ENCODE measurements around the gene ZSWIM1. TPM values are rescaled to one million over a fixed set of nuclear protein-coding genes. Genes with fewer than 3 reads are reported as not detected.

Gene ZSWIM1
- total and polyA plus RNA-seq, 2 experiments from 2014 or later: 6.6 to 7.7 TPM

DNA sequence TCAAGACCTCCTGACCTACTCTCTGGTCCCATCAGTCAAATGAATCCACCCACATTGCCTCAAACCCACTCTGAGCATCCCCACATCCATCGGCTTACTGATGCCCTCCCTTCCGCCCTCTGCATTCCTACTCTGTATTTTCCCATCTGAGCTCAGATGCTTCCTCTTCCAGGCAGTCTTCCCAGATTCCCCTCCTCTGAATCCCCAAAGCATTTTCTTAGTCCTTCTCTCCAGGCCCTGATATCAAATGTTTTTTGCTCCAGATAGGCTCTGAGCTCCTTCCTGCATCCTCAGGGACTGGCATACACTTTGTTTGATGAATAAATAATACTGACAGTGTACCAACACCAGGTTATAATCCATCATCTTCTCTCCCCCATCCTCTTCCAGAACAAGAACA, 27.1 kb downstream of the ZSWIM1 start:
- Histone ChIP-seq H2AFZ (no peak overlapping the region), H3K27me3 (replicated peaks; ENCODE audit: insufficient read depth) (no peaks in the 10 kb centered on the region), H3K4me1 (ENCODE audit: insufficient read depth) (peaks cover 24% of the 10 kb centered on the region), H3K4me3 (no peak overlapping the region), H3K79me2 (ENCODE audit: insufficient read depth) (no peaks in the 10 kb centered on the region), H3K27ac (no peak overlapping the region), H4K20me1 (ENCODE audit: insufficient read depth) (no peaks in the 10 kb centered on the region), H3K9me2 (ENCODE audit: insufficient read depth) (no peaks in the 10 kb centered on the region), H3K4me2 (ENCODE audit: unreplicated experiment) (no peak overlapping the region), H3K9ac (no peak overlapping the region), H3F3A (ENCODE audit: insufficient read depth) (peaks cover 11% of the 10 kb centered on the region; the same call in 1 of the 2 replicates), H3K9me3 (ENCODE audit: low read depth) (no peaks in the 10 kb centered on the region), H3K36me3 (ENCODE audit: low read depth) (no peaks in the 10 kb centered on the region)
- 92 to 98% methylated on average over 2 of the region's 2 CpGs for WGBS, 2 experiments (ENCODE audit: low coverage in 1 of 2, low lambda C conversion rate in 2 of 2, missing lambda C conversion rate in 2 of 2)
- DNase-seq: no peak
- in situ Hi-C loops (cut with MboI): no loop called here
- TF ChIP-seq EZH2phosphoT487 (IDR thresholded peaks at IDR 0.05; ENCODE audit: insufficient read depth, low read depth): no peak
- TF ChIP-seq EZH2 (IDR thresholded peaks at IDR 0.05; ENCODE audit: insufficient read depth, poor library complexity, severe bottlenecking): no peak

GRCh38 chr20:45909336-45909808, 28.3 kb downstream of the ZSWIM1 start:
- Histone ChIP-seq H4K20me1 (ENCODE audit: insufficient read depth) (no peaks in the 10 kb centered on the region), H3K4me3 (no peak overlapping the region), H3K4me2 (ENCODE audit: unreplicated experiment) (no peak overlapping the region), H3K79me2 (ENCODE audit: insufficient read depth) (no peaks in the 10 kb centered on the region), H2AFZ (no peak overlapping the region), H3K9me3 (ENCODE audit: low read depth) (no peaks in the 10 kb centered on the region), H3K27me3 (replicated peaks; ENCODE audit: insufficient read depth) (no peaks in the 10 kb centered on the region), H3K9me2 (ENCODE audit: insufficient read depth) (no peaks in the 10 kb centered on the region), H3K27ac (no peak overlapping the region), H3K36me3 (ENCODE audit: low read depth) (no peaks in the 10 kb centered on the region), H3F3A (ENCODE audit: insufficient read depth) (peaks cover 11% of the 10 kb centered on the region; the same call in 1 of the 2 replicates), H3K9ac (no peak overlapping the region), H3K4me1 (ENCODE audit: insufficient read depth) (peaks cover 24% of the 10 kb centered on the region)
- in situ Hi-C loops (cut with MboI): no loop called here
- TF ChIP-seq EZH2 (IDR thresholded peaks at IDR 0.05; ENCODE audit: insufficient read depth, poor library complexity, severe bottlenecking) (no peak), EZH2phosphoT487 (IDR thresholded peaks at IDR 0.05; ENCODE audit: insufficient read depth, low read depth) (no peak)
- no peak for DNase-seq
- 83 to 91% methylated on average over 10 to 12 of the region's 12 CpGs for WGBS, 2 experiments (ENCODE audit: low coverage in 1 of 2, low lambda C conversion rate in 2 of 2, missing lambda C conversion rate in 2 of 2)

DNA sequence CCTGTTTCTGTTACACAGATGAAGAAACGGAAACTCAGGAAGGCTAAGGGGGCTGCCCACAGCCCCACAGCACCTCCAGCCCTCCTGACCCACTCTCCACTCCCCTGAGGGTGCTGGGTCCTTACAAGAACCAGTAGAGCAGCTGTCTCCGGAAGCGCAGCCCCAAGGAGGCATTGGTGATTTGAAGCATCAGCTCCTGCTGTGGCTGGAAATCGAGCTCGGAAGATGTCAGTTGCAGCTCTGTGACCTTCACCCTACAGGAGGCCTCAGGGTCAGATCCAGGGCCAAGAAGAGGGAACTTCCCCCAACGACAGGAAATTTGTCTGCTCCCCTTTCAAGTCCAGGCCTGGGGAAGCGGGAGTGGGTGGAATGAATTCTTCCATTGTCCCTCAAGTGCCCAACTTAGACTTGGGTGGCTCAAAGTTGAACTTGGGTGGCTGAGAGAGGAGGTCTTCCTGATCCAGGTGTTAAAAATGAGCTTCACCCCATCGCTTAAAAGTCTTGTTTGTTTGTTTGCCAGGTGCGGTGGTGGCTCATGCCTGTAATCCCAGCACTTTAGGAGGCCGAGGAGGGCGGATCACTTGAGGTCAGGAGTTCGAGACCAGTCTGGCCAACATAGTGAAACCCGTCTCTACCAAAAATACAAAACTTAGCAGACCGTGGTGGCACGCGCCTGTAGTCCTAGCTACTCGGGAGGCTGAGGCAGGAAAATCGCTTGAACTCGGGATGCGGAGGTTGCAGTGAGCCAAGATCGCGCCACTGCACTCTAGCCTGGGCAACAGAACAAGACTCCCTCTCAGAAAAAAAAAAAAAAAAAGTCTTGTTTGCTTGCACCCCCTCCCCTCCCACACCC, 29.0 kb downstream of the ZSWIM1 start:
- Histone ChIP-seq H3K27ac (no peak overlapping the region), H3K4me1 (ENCODE audit: insufficient read depth) (peaks cover 23% of the 10 kb centered on the region), H3K9ac (no peak overlapping the region), H3F3A (ENCODE audit: insufficient read depth) (peaks cover 11% of the 10 kb centered on the region; the same call in 1 of the 2 replicates), H3K4me3 (peak overlapping the region; percentile 33; the same call in 1 of the 2 replicates), H2AFZ (peak overlapping the region; percentile 64), H4K20me1 (ENCODE audit: insufficient read depth) (no peaks in the 10 kb centered on the region), H3K36me3 (ENCODE audit: low read depth) (no peaks in the 10 kb centered on the region), H3K9me2 (ENCODE audit: insufficient read depth) (no peaks in the 10 kb centered on the region), H3K9me3 (ENCODE audit: low read depth) (no peaks in the 10 kb centered on the region), H3K79me2 (ENCODE audit: insufficient read depth) (no peaks in the 10 kb centered on the region), H3K27me3 (replicated peaks; ENCODE audit: insufficient read depth) (no peaks in the 10 kb centered on the region), H3K4me2 (ENCODE audit: unreplicated experiment) (peak overlapping the region; percentile 57)
- 78 to 79% methylated on average over 21 to 22 of the region's 22 CpGs for WGBS, 2 experiments (ENCODE audit: low coverage in 1 of 2, low lambda C conversion rate in 2 of 2, missing lambda C conversion rate in 2 of 2)
- no peak for DNase-seq
- TF ChIP-seq EZH2phosphoT487 (IDR thresholded peaks at IDR 0.05; ENCODE audit: insufficient read depth, low read depth): no peak
- TF ChIP-seq EZH2 (IDR thresholded peaks at IDR 0.05; ENCODE audit: insufficient read depth, poor library complexity, severe bottlenecking): no peak
- in situ Hi-C loops (cut with MboI): no loop called here

GRCh38 chr20:45910670-45911485, 29.9 kb downstream of the ZSWIM1 start:
- in situ Hi-C loops (cut with MboI): no loop called here

More at GRCh38 chr20:45910670-45911485, 29.9 kb downstream of the ZSWIM1 start:
- H3K36me3 ChIP-seq (ENCODE audit: low read depth): no peaks in the 10 kb centered on the region
- DNase-seq: peak; percentile 99
- no peaks in the 10 kb centered on the region for H4K20me1 ChIP-seq (ENCODE audit: insufficient read depth)
- no peaks in the 10 kb centered on the region for H3K79me2 ChIP-seq (ENCODE audit: insufficient read depth)
- WGBS, 2 experiments (ENCODE audit: low coverage in 1 of 2, low lambda C conversion rate in 2 of 2, missing lambda C conversion rate in 2 of 2): 1 to 3% methylated on average over 31 to 43 of the region's 43 CpGs
- peaks cover 15% of the 10 kb centered on the region for H3K4me1 ChIP-seq (ENCODE audit: insufficient read depth)
- peaks cover 6% of the 10 kb centered on the region; the same call in 1 of the 2 replicates for H3F3A ChIP-seq (ENCODE audit: insufficient read depth)
- H3K27ac ChIP-seq: peak overlapping the region; percentile 63
- no peaks in the 10 kb centered on the region for H3K27me3 ChIP-seq (replicated peaks; ENCODE audit: insufficient read depth)
- H3K9me3 ChIP-seq (ENCODE audit: low read depth): no peaks in the 10 kb centered on the region
- peak overlapping the region; percentile 68 for H3K4me3 ChIP-seq
- TF ChIP-seq EZH2phosphoT487 (IDR thresholded peaks at IDR 0.05; ENCODE audit: insufficient read depth, low read depth): no peak
- no peak for TF ChIP-seq EZH2 (IDR thresholded peaks at IDR 0.05; ENCODE audit: insufficient read depth, poor library complexity, severe bottlenecking)
- no peaks in the 10 kb centered on the region for H3K9me2 ChIP-seq (ENCODE audit: insufficient read depth)
- H2AFZ ChIP-seq: peak overlapping the region; percentile 89
- peak overlapping the region; percentile 80 for H3K4me2 ChIP-seq (ENCODE audit: unreplicated experiment)
- peak overlapping the region; percentile 69 for H3K9ac ChIP-seq

All from GM23248 (cell line).